ENCODE data around the gene CPT1C. TPM values are rescaled to one million over a fixed set of nuclear protein-coding genes. Genes with fewer than 3 reads are reported as not detected.

Gene CPT1C
- total RNA-seq, 2 experiments from 2014 or later, result 0.86 to 0.95 TPM

DNA sequence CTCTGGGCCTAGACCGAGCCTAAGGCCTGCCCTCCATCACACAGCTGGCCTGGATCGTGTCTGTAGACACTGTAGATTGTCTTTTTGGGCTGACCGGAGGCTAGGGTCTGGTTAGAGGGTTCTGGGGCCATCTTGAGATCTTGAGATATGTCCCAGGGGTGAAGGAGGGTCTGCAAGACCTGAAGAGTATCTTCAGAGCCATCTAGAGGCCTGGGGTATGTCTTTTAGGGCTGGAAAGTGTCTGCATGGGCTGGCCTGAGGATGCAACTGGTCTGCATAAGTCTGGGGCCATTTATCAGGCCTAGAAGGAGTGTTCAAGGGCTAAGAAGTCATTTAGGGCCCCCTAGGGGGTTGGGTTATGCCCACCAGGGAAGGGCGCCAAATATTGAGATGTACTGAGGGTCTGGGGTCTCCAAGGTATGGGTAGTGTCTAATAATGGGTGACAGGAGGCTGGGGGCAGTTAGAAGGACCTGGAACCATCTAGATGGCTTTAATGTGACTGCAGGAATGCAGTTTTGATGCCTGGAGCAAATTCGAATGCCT is 48.4 kb upstream of the CPT1C start:
- H3K27ac ChIP-seq (ENCODE audit: low read depth, low read length, poor library complexity, severe bottlenecking), result peak overlapping the region; percentile 73
- peak overlapping the region; percentile 92 for H3K4me2 ChIP-seq (ENCODE audit: low read length)
- ChIA-PET POLR2A (interaction anchor here (1.1 to 1.9 kb wide), 2 partner anchors 23 to 33 kb away, joined by 4 to 6 read pairs; partner anchors contain the start of genes BCL2L12 and IRF3), CTCF (ENCODE audit: unreplicated experiment) (no interaction called here)
- H2AFZ ChIP-seq (ENCODE audit: low read length), result peak overlapping the region; percentile 75; the same call in 1 of the 2 replicates
- no peaks in the 10 kb centered on the region; the same call in 1 of the 2 replicates for H4K20me1 ChIP-seq (ENCODE audit: insufficient read depth, low read length)
- H3K4me1 ChIP-seq (ENCODE audit: insufficient read depth, low read length, poor library complexity, severe bottlenecking), result peaks cover 21% of the 10 kb centered on the region
- DNase-seq (ENCODE audit: low spot score), result peak; percentile 57
- peak overlapping the region; percentile 93 for H3K4me3 ChIP-seq (ENCODE audit: low read depth, low read length, poor library complexity, severe bottlenecking)
- no peaks in the 10 kb centered on the region for H3K9me2 ChIP-seq (ENCODE audit: insufficient read depth, low read length)
- no peaks in the 10 kb centered on the region for H3K9me3 ChIP-seq (ENCODE audit: low read length)
- intact Hi-C loops (cut with micrococcal nuclease; ENCODE audit: unreplicated experiment), result no loop called here
- peaks cover 17% of the 10 kb centered on the region; the same call in 1 of the 2 replicates for H3K36me3 ChIP-seq (ENCODE audit: insufficient read depth, low read length)
- no peak for TF ChIP-seq EZH2phosphoT487 (IDR thresholded peaks at IDR 0.05; ENCODE audit: borderline replicate concordance, low read depth, low read length)
- TF ChIP-seq, protein P1, sequence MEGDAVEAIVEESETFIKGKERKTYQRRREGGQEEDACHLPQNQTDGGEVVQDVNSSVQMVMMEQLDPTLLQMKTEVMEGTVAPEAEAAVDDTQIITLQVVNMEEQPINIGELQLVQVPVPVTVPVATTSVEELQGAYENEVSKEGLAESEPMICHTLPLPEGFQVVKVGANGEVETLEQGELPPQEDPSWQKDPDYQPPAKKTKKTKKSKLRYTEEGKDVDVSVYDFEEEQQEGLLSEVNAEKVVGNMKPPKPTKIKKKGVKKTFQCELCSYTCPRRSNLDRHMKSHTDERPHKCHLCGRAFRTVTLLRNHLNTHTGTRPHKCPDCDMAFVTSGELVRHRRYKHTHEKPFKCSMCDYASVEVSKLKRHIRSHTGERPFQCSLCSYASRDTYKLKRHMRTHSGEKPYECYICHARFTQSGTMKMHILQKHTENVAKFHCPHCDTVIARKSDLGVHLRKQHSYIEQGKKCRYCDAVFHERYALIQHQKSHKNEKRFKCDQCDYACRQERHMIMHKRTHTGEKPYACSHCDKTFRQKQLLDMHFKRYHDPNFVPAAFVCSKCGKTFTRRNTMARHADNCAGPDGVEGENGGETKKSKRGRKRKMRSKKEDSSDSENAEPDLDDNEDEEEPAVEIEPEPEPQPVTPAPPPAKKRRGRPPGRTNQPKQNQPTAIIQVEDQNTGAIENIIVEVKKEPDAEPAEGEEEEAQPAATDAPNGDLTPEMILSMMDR (conservative IDR thresholded peaks at IDR 0.05; ENCODE audit: low read length), result peak; percentile 52
- H3K79me2 ChIP-seq (ENCODE audit: insufficient read depth, low read depth, low read length), result peaks cover 28% of the 10 kb centered on the region
- no TSS peak for BruUV-seq (replicated peaks)

DNA sequence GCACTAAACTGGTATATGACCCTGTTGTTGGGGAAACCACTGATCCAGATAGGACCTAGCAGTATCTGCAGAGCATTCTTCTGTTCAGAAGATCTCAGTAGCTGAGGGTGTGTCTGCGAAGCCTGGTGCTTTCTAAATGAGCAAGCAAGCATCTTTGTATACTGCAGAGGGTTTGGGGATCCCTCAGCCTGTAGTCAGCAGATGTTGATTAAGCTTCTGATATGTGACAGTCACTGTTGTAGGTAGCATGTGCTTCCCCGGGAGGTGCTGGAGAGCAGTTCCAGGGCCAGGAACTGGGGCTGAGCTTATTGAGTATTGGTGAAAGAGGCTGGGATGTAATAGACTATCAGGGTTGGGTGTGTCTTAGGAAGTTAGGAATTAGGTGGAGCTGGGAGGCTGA is 47.5 kb upstream of the CPT1C start:
- H3K27ac ChIP-seq (ENCODE audit: low read depth, low read length, poor library complexity, severe bottlenecking), result no peak overlapping the region
- peak overlapping the region; percentile 92 for H3K4me2 ChIP-seq (ENCODE audit: low read length)
- BruUV-seq (replicated peaks), result no TSS peak
- TF ChIP-seq EZH2phosphoT487 (IDR thresholded peaks at IDR 0.05; ENCODE audit: borderline replicate concordance, low read depth, low read length), result no peak
- TF ChIP-seq, protein P1 (conservative IDR thresholded peaks at IDR 0.05; ENCODE audit: low read length), result no peak
- H3K79me2 ChIP-seq (ENCODE audit: insufficient read depth, low read depth, low read length), result peaks cover 28% of the 10 kb centered on the region
- intact Hi-C loops (cut with micrococcal nuclease; ENCODE audit: unreplicated experiment), result no loop called here
- no peaks in the 10 kb centered on the region; the same call in 1 of the 2 replicates for H4K20me1 ChIP-seq (ENCODE audit: insufficient read depth, low read length)
- no peak for DNase-seq (ENCODE audit: low spot score)
- H3K4me3 ChIP-seq (ENCODE audit: low read depth, low read length, poor library complexity, severe bottlenecking), result peak overlapping the region; percentile 93
- ChIA-PET CTCF (ENCODE audit: unreplicated experiment) (no interaction called here), POLR2A (interaction anchor here (1.9 kb wide), 1 partner anchor 32 kb away, joined by 6 read pairs; no protein-coding TSS in a partner anchor)
- peaks cover 21% of the 10 kb centered on the region for H3K4me1 ChIP-seq (ENCODE audit: insufficient read depth, low read length, poor library complexity, severe bottlenecking)
- H3K9me2 ChIP-seq (ENCODE audit: insufficient read depth, low read length), result no peaks in the 10 kb centered on the region
- no peaks in the 10 kb centered on the region for H3K9me3 ChIP-seq (ENCODE audit: low read length)
- no peak overlapping the region for H2AFZ ChIP-seq (ENCODE audit: low read length)
- H3K36me3 ChIP-seq (ENCODE audit: insufficient read depth, low read length), result peaks cover 21% of the 10 kb centered on the region; the same call in 1 of the 2 replicates

DNA sequence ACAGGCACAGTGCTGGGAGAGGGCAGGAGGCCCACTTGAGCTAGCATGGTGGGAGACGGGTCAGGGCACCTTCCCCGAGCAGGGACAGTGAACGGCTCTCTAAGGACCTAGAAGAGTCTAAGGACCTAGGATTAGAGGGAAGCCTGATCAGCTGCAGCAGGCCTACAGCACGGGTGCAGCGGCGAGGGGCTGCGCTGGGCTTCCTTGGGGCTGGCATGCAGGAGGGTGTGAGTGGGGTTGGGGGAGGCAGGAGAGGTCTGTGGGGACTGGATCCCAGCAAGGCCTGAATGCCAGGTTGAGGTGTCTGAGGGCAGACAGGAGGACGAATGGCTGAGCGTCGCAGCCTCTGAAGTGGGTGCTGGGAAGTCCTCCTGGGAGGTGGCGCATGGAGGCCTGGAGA is 45.3 kb upstream of the CPT1C start:
- ChIA-PET POLR2A (no interaction called here), CTCF (ENCODE audit: unreplicated experiment) (no interaction called here)
- H3K4me2 ChIP-seq (ENCODE audit: low read length), result no peak overlapping the region
- no peak for TF ChIP-seq EZH2phosphoT487 (IDR thresholded peaks at IDR 0.05; ENCODE audit: borderline replicate concordance, low read depth, low read length)
- TF ChIP-seq, protein P1 (conservative IDR thresholded peaks at IDR 0.05; ENCODE audit: low read length), result no peak
- no peaks in the 10 kb centered on the region; the same call in 1 of the 2 replicates for H4K20me1 ChIP-seq (ENCODE audit: insufficient read depth, low read length)
- H3K79me2 ChIP-seq (ENCODE audit: insufficient read depth, low read depth, low read length), result peaks cover 28% of the 10 kb centered on the region
- no peak overlapping the region for H2AFZ ChIP-seq (ENCODE audit: low read length)
- H3K36me3 ChIP-seq (ENCODE audit: insufficient read depth, low read length), result peaks cover 39% of the 10 kb centered on the region; the same call in 1 of the 2 replicates
- H3K4me1 ChIP-seq (ENCODE audit: insufficient read depth, low read length, poor library complexity, severe bottlenecking), result peaks cover 14% of the 10 kb centered on the region
- BruUV-seq (replicated peaks), result no TSS peak
- no peak overlapping the region for H3K27ac ChIP-seq (ENCODE audit: low read depth, low read length, poor library complexity, severe bottlenecking)
- intact Hi-C loops (cut with micrococcal nuclease; ENCODE audit: unreplicated experiment), result no loop called here
- no peaks in the 10 kb centered on the region for H3K9me2 ChIP-seq (ENCODE audit: insufficient read depth, low read length)
- H3K9me3 ChIP-seq (ENCODE audit: low read length), result no peaks in the 10 kb centered on the region
- no peak overlapping the region for H3K4me3 ChIP-seq (ENCODE audit: low read depth, low read length, poor library complexity, severe bottlenecking)
- DNase-seq (ENCODE audit: low spot score), result no peak

Data from OCI-LY7 (cell line).